Inflammatory macrophage treated with lipopolysaccharide for 1 hour (primary cell): ENCODE data around the gene DLGAP1.
"Not testable (repeated sequence)": the region's sequence is repeated elsewhere in the genome, so short reads cannot be mapped to it uniquely, and the experiment has no call there.

Experiments
- DNase-seq, 2 donors: peaks; one replicate each; pipeline ENCODE4 v3.0.0-alpha.2; 2020 to 2022

Gene DLGAP1

DNA sequence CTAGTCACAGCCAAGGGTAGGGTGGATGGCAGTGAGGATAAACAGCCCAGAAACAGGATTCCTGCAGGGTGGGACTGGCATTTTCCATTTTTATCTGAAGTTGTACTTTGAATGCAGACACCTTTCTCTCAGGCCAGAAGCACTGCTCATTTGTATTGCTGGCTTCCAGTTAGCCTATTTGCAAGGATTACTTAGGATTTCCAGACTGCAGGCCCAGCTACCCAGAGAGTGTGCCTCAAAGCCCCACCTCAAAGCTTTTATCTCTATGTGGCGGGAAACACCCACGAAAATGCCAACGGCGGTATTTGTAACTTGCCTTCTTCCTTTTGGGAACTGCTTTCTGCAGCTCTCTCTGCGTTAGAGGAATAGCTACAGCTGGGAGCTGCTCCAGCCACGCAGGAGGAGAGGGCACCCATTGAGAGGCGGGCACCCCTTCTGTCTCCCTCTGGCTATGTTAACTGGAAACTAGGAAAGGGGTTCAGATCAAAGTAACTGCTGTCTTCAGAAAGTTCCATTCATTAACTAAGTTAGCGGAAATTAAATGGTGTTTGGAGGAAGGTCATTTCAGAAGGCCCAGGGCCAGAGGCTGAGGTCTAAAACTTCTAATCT lies 860.2 kb downstream of the DLGAP1 start:
- peak; percentile 42 to 43 for DNase-seq

DNA sequence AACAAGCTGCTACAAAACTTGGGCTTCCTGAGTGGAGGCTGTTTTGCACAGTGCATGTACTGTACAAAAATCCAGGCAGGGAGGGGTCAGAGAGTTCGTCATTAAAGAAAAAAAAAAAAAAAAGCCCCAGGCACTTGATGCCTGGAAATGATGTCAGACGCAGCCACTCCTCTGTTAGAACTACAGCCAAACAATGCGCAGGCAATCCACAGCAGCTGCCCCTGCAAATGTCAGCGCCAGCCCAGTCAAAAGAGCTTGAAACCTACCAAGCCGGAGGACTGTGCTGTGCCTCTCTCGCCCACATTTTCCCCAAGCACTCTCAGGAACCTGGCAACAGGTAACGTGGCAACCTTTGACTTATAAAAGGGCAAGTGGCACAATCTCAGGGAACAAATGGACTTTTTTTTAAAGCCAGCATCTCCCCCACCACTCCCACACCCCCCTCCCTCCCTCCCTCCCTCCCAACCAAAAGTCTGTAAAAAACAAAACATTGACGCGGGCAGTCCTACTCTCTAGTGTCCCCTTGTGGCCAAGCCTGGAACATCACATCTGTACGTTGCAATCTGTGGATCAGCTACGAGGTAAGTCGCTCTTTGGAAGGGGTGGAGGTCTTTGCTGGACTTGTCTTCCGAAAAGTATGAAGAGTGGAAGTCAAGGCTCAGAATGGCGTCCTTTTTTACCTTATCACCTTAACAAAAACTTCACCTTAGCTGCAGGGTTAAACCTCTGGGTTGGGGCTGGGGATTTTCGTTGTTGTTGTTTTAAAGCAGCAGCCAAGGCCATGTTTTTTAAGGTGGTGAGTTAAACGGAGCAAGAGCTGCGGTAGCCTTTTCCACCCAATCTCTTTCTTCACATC lies 861.0 kb downstream of the DLGAP1 start:
- DNase-seq: peak; percentile 91 to 97

DNA sequence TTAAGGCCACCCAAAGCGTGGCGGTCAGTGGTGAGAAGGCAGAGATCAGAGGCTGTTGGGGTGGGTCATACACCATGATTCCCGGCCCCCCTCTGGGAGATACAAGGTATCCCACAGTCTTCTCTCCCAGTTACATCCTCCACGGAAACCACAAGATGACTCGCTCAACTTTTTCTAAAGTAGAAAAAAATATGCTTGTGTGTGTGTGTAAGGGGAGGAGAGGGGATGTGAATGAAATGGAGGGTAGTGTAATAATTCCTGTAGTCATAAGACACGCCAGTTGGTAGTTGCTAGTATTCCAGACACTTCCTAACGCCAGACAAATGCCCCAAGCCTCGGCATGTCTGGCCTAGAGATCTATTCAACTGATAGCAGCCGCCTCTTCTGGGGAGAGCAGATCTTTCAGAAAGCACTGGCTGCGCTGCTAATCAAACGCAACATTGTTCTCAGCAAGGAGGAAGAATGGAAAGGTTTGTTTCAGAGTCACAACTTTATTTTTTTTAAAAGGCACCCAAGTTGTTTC lies 861.7 kb downstream of the DLGAP1 start:
- peak in 1 of 2 donors; percentile 35 for DNase-seq

DNA sequence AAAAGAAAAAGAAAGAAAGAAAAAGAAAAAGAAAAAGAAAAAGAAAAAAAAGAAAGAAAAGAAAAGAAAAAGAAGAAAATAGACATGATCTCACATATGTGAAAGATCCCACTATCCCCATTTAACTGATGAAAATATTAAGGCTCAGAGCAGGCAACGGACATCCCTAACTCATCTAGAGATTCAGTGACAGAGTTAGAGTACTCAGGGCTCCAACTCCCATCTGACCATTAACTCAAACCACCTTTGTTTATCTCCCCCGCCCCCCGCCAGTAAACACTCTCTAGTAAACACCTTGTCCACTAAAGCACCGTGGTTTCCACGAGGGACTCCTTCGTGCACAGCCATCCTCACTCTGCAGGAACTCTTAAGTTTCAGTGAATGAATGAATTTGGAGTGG lies 862.2 kb downstream of the DLGAP1 start:
- no peak for DNase-seq

DNA sequence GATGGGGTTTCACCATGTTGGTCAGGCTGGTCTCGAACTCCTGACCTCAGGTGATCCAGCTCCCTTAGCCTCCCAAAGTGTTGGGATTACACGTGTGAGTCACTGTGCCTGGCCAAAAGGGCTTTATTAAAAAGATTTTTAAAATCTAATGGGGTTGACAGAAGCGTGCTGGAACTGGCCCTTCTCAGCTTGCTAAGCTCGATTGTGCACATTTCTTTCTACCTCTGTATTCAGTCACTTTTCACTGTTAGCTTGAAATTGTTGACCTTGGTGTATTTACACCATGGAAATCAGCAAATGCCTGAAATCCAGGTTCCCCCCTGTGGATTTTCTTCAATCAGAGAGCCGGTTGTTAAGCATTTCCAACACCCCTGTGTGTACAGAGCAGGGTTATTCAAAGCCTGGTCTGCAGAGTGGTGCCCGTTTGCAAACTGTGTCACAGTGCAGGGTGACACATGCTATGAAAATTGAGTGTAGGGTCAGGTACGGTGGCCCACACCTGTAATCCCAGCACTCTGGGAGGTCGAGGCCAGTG lies 864.9 kb downstream of the DLGAP1 start:
- no peak for DNase-seq

DNA sequence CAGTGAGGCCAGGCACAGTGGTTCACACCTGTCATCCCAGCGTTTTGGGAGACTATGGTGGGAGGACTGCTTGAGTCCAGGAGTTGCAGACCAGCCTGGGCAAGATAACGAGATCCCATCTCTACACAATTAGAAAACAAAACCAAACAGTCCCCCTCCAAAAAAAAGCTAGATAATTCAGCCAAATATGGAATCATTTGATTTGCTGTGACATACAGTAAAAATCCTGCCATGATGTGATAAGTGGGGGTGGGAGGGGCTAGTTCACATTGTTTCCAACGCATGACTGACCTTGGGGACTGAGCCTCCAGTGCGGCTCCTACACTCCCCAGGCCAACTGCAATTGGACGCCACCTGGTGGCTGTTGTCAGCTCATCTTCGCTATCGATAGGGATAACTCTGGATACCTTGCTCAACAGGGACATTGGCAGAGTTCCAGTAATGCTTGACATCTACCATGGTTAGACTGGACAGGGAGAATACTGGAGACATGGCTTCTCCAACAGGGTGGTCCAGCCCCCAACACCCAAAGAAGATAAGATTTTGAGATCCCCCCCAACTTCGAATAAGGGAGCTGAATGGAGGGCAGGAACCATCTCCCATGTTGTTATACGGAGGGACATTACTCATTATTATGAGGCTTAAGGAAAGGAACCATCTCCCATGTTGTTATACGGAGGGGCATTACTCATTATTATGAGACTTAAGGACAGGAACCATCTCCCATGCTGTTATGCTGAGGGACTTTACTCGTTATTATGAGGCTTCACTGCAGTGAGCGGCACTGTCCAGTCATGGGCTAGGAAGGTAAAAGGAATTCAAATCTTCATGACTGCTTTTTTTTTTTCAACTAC lies 869.2 kb downstream of the DLGAP1 start:
- DNase-seq: peak; percentile 71 to 91

DNA sequence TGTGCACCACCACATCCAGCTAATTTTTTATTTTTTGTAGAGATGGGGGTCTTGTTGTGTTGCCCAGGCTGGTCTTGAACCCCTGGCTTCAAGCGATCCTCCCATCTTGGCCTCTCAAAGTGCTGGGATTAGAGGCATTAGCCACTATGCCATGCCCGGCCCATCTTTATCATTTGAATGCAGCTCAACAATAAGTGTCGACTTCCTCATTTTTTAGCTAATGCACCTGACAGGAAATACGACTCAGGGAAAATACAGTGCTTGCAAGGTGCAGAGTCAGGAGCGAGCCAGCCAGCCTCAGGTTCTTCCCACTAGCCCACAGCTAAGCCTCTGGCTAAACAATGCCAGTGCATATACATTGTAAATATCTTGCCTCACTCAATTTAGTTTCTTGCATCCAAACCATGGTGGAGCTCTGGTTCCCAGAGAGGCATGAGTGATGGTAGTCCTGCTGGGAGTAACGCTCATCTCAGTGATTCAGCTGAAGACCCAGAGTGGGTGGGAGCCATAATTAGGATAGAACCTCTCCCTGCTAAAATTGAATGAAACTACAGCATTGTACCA lies 870.1 kb downstream of the DLGAP1 start:
- DNase-seq: no peak

DNA sequence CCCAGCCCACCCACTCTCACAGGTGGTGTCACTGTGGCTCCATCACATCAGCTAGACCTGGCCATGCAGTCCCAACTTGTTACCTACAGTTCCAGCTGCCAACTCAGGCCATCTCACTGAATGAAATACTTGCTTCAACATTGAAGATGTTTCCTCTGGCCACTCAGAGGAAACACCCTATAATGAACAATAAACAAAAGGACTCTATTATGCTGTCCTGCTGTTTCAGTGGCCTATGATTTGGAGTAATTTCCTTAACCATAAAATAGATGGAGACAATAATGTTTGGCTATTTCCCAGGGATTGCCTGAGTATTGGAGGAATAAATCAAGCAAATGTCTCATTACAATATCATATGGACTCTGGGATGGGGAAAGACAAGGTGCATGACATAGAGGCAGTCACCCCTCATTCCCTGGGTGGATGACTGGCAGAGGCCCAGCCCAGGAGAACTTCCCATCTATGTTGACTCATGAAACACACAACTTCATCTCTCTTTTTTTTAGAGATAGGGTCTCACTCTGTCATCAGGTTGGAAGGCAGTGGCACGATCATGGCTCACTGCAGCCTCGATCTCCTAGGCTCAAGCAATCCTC lies 870.7 kb downstream of the DLGAP1 start:
- no peak for DNase-seq

DNA sequence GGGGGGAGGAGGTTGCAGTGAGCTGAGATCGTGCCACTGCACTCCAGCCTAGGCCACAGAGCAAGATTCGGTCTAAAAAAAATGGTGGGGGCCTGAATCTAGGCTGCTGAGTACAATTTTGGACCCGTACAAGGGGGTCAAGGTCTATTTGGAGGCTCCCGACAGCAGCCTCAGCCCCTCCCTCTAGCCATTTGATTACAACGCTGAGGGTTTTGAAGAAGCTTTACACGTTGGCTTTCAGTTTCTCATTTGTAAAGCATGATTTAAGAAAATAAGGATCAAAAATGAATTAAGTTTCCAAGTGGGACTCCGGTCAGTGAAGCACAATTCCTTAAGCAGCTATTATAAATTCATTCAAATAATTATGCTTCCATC lies 871.2 kb downstream of the DLGAP1 start:
- no peak for DNase-seq

DNA sequence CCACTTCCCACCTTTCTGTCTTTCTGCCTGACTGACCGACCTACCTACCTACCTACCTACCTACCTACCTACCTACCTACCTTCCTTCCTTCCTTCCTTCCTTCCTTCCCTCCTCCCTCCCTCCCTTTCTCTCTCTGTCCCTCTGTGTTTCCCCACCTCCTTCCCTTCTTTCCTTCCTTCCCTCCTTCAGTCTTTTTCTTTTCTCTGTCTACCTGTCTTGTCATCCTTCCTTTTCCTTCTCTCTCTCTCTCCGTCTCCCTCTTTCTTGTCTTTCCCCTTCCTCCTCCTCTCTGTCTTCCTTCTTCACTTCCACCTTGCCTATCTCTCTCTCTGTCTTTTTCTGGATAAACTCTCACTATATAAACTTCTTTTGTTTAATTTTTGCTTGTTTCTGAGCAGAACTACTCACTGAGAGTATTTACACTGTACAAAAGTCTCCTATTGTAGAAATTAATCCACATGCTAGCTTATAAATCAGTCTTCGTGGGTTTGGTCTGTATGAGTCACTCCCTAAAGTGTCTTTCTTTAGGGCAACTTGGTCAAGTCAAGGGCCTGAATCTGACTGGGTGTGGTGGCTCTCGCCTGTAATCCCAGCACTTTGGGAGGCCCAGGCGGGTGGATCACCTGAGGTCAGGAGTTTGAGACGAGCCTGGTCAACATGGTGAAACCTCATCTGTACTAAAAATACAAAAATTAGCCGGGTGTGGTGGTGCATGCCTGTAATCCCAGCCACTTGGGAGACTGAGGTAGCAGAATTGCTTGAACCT lies 871.8 kb downstream of the DLGAP1 start:
- not testable (repeated sequence) for DNase-seq

DNA sequence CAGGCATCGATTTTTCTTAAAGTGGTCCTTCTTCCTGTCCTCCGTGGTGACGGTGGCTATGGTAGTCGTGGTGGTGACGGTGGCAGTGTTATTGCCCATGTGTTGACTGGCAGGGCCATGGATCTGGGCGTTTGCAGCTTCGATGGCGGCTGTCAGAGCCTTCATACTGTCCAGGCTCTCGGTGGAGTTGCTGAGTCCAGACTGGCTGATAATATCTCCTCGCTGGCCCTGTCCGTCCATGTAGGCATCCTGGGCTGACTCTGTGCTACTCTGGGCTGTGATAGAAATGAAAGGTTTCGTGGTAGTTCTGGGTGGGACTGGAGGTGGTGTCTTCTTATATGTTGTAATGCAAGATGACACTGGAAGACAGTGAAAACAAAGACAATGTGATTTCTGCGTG lies 873.2 kb downstream of the DLGAP1 start:
- no peak for DNase-seq

DNA sequence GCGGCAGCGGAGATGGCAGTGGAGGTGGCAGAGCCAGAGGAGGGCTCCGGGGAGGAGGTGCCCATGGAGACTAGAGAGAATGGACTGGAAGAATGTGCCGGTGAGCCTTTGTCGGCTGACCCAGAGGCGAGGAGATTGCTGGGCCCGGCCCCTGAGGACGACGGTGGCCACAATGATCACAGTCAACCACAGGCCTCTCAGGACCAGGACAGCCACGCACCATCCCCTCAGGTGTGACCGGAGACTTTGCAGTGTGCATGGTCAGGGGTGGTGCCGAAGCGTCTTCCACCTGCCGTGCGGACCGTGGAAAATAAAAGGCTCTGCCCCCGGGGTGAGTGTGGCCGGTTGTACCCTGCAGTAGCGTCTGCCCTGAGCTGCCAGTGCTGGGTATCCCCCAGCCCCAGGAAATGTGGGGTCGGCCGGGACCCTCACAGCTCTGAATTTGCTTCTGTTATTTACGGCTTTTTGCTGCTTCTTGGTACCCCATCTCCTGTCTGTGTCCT lies 874.5 kb downstream of the DLGAP1 start:
- DNase-seq: not testable (repeated sequence)

DNA sequence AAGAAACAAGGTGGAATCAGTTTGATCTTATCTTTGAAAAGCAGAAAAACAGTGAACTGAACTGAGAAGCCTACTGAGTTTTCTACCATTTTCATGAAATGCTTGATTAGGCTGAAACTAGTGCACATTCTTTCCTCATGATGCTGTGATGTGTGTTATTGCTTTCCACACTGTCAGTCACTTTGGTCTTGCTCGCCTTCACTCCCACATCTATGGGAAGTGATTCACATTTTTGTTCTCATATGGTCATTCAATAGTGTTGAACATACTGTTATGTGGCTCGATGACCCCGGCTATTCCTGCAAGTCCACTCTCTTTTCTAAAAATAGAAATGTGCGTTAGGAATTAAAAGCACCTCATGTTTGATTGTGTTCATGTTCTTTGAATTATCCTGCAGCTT lies 875.4 kb downstream of the DLGAP1 start:
- DNase-seq: no peak

DNA sequence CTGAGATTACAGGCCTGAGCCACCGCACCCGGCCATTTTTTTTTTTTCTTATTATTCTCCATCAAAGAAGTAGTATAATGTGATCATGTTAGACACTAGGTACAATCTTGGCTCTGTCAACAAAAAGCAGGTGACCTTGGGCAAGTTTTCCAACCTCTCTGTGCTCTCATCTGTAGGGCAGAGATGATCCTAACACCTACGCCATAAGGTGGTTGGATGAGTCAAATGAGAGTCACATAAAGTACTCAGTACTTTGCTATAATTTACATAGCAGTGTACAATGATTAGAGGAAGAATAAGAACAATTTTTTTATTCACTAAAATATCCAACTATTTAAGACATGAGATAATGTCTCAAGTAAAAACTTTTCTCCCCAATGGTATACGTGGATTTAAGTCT lies 876.5 kb downstream of the DLGAP1 start:
- no peak for DNase-seq

DNA sequence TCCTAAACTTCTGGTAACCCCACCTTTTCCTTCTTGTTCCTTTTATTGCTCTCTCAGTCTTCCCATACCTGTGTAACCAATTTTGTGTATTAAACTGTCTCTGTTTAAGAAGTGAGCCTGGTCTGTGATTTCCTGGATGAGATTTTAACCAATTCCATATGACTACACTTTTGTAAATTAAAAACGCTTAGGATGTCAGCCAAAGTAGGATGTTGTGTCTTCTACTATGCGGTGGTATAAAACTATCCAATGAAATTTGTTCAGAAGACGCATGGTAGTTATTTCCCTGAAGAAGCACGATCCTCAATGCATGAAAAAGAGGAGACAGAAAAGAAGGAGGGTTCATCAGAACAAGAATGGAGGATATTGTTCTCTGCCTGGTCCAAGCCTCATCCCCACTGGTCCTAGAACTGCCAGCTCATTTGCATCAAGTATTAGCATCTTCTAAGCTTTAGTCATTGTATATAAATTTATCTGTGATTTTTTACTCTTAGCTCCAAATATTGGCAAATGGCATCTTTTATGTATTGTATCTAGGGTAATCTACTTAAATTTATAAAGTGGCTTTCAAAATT lies 877.7 kb downstream of the DLGAP1 start:
- DNase-seq: no peak

DNA sequence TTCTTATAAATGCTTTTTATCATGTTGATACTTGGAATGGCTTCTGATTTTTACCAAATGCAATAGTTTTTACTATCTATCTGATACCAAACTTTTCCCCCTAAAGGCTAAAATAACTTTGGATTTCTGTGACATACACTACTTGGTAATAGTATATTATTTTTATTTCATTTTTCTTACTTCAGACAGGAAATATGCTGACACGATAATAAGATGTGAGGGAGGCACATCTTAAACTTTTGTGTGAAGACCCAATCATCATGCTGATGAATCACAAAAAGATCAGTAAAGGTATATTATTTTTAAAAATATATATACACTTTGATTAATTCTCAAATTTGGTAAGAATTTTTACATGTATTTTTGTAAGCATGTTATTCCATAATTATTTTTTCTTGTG lies 882.3 kb downstream of the DLGAP1 start:
- DNase-seq: no peak

DNA sequence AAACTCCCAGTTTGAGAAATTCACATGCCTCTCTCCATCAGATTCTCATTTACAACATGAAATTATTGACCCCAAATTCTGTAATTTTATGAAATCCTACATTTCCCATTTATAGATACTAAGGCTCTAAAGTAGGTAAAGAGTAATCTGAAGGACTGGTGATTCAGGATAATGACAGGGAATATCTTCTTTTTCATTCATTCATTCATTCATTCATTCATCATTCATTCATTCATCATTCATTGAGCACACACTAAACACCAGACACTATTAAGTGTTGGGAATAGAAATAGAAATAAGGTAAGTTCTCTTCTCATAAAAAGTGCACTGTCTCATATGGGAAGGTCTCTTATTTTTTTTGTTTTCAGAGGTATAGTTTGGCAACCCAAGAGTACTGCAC lies 888.3 kb downstream of the DLGAP1 start:
- DNase-seq: no peak

DNA sequence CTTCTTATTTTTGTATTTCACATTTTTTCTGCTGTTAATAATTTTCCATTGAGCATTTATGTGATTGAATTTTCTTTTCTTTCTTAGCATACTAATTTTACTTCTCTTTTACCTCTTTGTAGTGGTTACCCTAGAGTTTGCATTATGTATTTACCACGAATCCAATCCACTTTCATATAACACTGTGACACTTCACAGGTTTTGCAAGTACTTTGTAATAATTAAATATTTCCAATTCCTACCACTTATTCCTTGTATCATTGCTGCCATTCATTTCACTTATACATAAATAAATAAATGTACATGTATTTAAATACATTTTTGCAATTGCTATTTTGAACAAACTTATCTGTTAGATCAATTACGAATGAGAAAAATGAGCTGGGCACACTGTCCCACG lies 894.4 kb downstream of the DLGAP1 start:
- no peak for DNase-seq

DNA sequence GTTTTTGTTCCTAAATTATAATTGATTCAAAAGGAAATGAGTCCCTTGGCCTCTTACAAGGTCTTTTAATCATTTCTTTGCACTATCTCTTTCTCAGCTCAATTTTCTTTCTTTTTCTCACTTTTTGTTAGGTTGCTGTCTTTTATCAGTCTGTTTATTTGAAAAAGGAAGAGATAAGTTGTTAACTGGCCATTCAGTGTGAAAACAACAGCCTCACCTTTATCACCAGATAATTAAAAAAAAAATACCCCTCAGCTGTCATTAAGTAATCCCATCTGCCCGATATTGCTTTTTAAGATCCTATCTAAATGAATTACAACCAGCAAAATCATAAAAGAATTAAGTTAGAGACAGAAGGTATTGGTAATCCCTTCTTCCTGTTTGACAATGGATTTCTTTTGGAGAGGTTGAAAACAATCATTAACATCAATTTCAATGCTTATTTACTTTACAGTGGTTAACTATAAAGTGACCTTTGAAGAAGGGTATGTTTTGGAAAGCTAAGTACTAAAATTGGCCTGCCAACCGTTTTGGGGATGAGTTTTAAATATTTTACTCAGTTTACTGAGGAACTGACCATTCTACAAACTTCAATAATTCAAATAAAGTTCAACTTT lies 900.2 kb downstream of the DLGAP1 start:
- no peak for DNase-seq

DNA sequence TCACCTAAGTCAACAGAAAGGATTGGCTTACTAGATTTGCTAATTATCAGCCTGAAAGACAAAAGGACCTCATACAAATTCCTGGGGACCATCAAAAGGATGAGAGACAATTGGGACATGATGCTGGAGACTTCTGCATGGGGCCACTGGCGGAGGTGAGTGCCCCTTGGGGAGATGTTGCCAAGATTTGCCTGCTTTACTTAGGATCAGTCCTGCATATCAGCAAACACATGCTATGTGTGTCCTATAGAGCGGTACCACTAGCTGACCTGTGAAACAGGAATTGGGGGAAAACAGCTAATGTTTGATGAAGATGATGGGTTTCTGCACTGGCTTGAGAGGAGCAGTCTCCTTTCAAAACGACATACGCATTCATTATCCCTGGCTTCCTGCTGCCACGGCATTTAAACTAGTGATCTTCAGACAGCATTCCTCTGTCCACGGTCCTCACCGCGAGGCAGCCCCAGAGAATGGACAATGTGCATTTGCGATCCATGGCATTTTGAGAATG lies 901.0 kb downstream of the DLGAP1 start:
- no peak for DNase-seq
